NCI-H524 (cell line): Measurements from ENCODE around the gene SERPINB12.

Experiments
- DNase-seq, 2 experiments: peaks; one replicate each; lab custom pipeline; 2025; lab: John Stamatoyannopoulos, UW

SERPINB12 gene

GRCh38 chr18:63551769-63552168 is 9.6 kb downstream of the SERPINB12 start:
- no peak for DNase-seq

GRCh38 chr18:63552581-63552980 is 10.4 kb downstream of the SERPINB12 start:
- DNase-seq = no peak

GRCh38 chr18:63553081-63553480 is 10.9 kb downstream of the SERPINB12 start:
- DNase-seq = no peak

DNA sequence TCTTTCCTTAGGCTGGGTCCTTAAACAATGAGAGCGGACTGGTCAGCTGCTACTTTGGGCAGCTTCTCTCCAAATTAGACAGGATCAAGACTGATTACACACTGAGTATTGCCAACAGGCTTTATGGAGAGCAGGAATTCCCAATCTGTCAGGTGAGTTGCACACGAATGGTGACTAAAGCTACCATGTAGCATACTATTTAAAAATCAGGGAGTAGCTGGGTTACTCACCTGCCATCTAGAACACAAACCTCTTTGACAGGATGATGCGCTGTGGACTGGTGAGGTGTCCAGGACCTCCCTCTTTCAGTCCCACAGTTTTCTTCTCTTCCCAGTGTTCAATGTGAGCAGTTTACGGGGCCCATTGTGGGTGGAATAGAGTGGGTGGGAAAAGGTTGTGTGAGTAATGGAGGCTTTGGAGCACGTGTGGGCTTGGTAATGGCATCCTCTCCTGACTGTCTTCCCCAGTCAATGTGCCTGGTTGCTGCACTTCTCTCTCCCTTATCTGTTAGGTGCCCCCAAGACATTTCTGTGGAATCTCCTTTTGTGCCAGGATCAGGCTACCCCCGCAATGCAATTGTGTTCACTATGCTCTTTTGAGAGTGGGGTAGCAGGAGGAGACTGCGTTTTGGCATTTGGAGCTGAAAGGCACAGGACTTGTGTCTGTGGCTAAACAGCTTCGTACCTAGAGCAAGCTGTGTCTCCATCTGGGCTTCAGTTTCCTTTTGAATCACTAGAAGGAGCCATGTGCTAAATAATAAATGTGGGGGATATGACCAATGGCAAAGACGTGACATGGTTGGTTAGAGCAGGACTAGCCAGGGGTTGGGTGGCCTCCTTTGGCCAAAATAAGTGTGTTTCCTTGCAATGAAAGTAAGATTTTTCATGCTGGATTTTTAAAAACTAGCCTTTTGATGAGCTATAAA is 17.7 kb downstream of the SERPINB12 start:
- no peak for DNase-seq

DNA sequence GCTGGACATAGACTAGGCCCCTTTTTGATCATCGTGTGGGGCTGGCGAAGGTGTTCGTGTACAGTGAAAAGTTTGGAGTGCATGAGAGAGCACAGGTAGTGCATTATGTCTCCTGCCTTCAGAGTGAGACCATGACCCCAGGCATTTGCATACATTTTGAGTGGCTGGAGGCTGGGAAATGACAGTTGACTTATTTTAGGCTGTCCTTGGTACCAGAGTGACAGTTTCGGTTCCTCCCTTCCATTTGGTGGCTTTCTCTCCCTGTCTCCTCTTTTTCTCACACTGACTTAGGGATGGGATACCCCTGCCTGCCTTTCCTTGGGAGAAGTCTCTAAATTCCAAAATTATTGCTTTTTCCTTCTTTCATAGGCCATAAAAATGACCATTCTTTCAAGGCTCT is 20.1 kb downstream of the SERPINB12 start:
- DNase-seq = no peak

GRCh38 chr18:63564021-63564420 is 21.9 kb downstream of the SERPINB12 start:
- DNase-seq = no peak

DNA sequence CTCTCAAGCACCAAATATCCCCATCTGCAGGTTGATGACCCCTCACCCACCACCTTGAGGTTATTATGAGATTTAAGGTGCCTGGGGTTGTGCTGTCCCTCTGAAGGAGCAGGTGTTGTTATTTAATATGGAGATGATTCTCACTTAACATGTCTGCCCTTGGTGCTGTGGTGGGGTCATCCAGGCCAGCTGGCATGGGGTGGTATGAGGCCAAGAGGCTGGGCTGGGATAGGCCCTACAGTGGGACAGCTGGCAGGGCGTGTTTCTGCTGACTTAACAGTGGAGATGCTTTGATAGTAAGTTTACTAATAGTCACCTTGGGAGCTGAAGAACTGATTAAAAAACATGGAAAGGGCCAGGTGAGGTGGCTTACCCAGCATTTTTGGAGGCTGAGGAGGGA is 22.4 kb downstream of the SERPINB12 start:
- DNase-seq = peak in 1 of 2 experiments; percentile 21

DNA sequence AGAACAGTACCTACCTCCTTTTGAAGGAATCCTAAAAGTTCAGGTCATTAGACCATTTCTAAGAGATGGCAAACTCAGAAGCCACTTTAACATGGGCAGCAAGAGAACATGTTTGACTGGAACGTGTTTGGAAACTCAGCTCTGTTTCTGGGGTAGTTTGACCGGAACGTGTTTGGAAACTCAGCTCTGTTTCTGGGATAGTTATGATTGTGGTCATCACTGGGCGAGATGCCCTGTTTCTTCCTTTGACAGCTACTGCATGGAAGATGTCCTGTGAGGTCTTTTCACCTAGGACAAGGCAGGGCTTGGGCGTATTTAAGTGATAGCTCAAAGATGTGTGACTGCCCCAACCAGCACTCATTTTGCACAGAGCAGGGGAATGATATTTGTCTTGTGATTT is 25.1 kb downstream of the SERPINB12 start:
- no peak for DNase-seq

DNA sequence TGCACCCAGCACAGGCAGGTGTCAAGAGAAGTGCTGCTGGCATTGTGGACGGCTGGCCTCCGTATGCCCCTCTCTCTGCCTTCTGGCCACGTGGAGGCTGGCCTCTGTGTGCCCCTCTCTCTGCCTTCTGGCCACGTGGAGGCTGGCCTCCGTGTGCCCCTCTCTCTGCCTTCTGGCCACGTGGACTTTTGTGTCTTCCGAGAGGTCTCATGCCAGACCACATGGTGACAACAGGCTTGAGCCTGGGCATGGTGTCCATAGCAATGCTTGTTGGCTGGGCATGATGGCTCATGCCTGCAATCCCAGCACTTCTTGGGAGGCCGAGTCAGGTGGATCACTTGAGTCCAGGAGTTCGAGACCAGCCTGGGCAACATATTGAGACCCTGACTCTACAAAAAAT is 25.7 kb downstream of the SERPINB12 start:
- DNase-seq = no peak

GRCh38 chr18:63570721-63571120 is 28.6 kb downstream of the SERPINB12 start:
- DNase-seq = no peak

- no peak for DNase-seq
These were observed 33.5 kb downstream of the SERPINB12 start for GRCh38 chr18:63575681-63576080.

DNA sequence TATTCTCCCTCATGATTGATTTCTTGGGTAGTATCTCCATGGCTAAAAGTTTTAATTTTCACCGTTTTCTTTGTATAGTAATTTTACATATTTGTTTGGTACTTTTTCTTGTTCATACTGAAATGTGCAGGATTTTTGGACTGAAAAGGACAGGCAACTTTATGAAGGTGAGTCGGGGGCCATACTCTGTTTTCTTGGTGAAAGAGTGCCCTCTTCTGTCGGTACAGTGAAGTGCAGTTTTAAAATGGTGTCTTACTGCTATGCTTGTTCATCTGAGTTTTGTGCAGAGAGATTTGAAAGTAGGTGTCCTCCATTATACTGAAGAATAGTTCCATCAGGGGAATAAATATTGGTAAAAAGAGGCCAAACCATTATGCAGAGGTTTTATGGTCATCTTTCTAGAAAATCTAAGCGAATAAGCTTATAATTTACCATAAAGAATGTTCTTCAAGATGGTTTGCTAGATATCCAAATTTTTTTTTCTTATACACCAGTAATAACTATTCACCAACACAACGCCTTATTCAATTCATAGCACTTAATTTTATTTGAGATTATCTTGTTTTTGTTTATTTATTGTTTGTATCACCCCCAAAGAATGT is 36.3 kb downstream of the SERPINB12 start:
- DNase-seq = peak; percentile 23 to 59

DNA sequence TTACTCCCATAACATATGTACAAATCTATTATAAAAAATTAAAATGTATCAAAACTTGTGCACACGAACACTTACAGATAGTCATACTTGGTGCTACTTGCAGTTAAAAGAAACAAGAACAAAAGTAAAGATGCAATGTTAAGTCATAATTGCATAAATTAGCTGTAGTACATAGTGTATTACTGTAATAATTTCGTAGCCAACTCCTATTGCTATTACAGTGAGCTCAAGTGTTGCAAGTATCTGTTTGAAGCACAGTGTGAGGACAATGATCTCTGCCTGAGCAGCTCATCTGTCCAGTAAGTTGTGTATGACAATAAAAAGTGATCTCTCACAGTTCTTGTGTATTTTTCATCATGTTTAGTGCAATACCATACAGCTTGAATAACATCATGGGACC is 37.4 kb downstream of the SERPINB12 start:
- no peak for DNase-seq

DNA sequence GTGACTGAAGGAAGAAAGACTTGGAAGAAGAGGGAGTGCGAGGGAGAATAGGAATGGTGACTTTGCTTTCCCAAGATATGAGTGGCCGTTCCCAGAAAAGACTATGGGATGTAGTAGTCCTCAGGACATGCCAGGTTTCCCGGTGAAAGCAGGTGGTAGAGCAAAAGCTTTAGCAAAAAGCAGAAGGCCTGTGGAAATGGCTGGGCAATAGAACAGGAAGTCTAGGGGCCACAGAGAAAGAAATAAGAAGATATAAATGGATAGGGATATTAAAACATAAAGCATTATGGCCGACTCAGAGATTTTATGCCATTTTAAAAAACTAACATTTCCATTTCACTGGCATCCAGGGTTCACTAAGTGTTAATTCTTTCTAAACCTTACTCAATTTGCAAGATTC is 43.8 kb downstream of the SERPINB12 start:
- DNase-seq = no peak

DNA sequence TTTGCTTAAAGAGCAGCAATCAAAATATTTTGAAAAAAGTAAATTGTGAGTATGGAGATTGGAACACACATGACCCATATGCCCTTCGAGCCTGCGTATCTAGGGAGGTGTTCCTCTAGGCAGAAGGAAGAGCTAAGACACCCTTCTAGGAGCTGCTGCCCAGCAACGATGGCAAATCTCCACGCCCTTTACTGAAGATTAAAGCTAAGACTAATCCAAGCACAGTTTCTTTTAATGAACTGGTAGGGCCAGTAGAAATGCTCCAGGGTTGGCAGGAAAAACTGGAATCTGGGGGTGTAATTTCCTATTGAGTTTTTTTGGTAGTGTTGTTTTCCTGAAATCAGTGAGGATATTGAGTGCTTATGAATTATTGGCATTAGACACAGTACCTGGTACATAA is 44.3 kb downstream of the SERPINB12 start:
- DNase-seq = peak in 1 of 2 experiments; percentile 2

GRCh38 chr18:63586966-63587365 is 44.8 kb downstream of the SERPINB12 start, which contains the start of gene SERPINB13:
Gene SERPINB13 (plus strand): TSS chr18:63587343. CDS start chr18:63588668, 1,325 bp downstream.
- DNase-seq = no peak

- peak; percentile 26 to 65 for DNase-seq
These were observed 46.7 kb downstream of the SERPINB12 start for GRCh38 chr18:63588909-63589308.

- no peak for DNase-seq
These were observed 48.2 kb downstream of the SERPINB12 start for GRCh38 chr18:63590373-63590772.

DNA sequence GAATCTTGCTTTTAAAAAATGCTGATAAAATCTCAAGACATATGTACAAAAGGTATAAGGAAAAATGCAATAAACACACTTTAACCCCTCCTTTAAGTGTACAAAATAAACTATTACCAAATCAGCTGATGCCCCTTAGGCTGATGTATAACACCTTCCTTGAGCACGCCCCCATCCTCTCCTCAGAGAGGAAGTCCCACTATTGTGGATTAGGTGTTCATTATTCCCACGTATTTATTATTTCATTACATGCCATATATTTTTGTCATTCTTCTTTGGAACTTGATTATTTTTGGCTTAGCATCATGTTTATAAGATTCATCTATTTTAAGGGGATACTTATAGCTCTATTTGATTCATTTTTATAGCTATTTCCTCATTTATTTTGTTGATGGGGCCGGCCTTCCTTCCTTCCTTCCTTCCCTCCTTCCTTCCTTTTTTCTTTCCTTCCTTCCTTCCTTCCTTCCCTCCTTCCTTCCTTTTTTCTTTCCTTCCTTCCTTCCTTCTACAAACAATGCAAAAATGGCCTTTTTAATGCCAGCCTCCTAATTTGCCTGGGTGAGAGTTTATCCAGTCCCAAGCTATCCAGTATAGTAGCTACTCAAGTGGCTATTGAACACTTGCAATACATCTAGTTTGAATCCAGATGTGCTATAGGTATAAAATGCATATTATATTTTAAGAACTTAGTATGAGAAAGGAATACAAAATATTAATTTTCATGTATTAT is 49.0 kb downstream of the SERPINB12 start:
- DNase-seq = no peak

GRCh38 chr18:63591725-63592124 is 49.6 kb downstream of the SERPINB12 start:
- DNase-seq = no peak

- DNase-seq = no peak
These were observed 50.3 kb downstream of the SERPINB12 start for GRCh38 chr18:63592471-63592870.

GRCh38 chr18:63596964-63597363 is 54.8 kb downstream of the SERPINB12 start:
- no peak for DNase-seq

DNA sequence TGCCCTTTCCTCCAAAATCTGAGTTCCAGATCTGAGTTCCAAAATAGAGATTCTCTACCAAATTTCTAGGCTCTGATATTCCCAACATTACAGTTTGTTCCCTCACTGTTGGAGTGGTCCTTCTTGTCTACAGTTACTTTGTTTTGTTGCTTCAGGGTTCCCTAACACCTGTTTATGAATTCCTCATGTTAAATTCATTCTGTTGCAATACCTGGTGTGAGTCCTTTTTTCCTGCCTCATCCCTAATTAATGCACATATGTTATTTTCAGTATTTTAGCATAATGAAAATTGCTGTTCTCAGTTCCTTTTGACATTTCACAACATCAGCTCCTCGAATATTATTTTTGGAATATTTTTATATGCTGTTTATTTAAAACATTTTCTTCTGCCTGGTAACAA is 61.2 kb downstream of the SERPINB12 start:
- DNase-seq = no peak
